Caco-2 (cell line): ENCODE results near the gene R3HDML. TPM values are rescaled to one million over a fixed set of nuclear protein-coding genes. Genes with fewer than 3 reads are reported as not detected.

Experiments used
- BruUV-seq: library from RNA; stranded (reverse); fragments of 400-500 nt; replicated peaks from 2 replicates; lab custom pipeline; 2021; lab: Mats Ljungman, UMichigan
- CTCF ChIA-PET: fragments of 300-600 bp; sonication (Branson Sonifier 250); formaldehyde crosslinking; loops from one replicate; lab custom pipeline; 2022; ENCODE audit warnings: antibody characterized with exemption; lab: Charles Lee
- POLR2A ChIA-PET: fragments of 300-600 bp; sonication (Branson Sonifier 250); formaldehyde crosslinking; loops from one replicate; lab custom pipeline; 2022; ENCODE audit warnings: antibody characterized with exemption; lab: Charles Lee
- DNase-seq, 2 experiments: peaks; one replicate each; pipeline versions ENCODE4 v3.0.0 to v3.0.0-alpha.2; 2020 to 2022
- H3K27me3 ChIP-seq: replicated peaks from 2 replicates; pipeline ENCODE4 v1.6.0; 2011; ENCODE audit warnings: low read length; ENCODE audit not compliant: control insufficient read depth, insufficient read depth
- H3K36me3 ChIP-seq: 2 replicates; pipeline ENCODE4 v1.5.1; 2011; ENCODE audit warnings: low read length; ENCODE audit not compliant: control insufficient read depth, insufficient read depth
- H3K4me1 ChIP-seq: fragments of 250-450 bp; sonication (Bioruptor Pico); 2 replicates; pipeline ENCODE4 v1.5.1; 2020; ENCODE audit warnings: mild to moderate bottlenecking
- H3K4me3 ChIP-seq: 2 replicates; pipeline ENCODE4 v1.5.1; 2011; ENCODE audit warnings: low read depth, mild to moderate bottlenecking, control low read depth, low read length
- H3K9me3 ChIP-seq: fragments of 250-450 bp; sonication (Bioruptor Pico); 2 replicates; pipeline ENCODE4 v1.5.1; 2020; ENCODE audit warnings: mild to moderate bottlenecking, moderate library complexity
- H3K27ac Mint-ChIP-seq: one replicate; pipeline ENCODE4 v1.8.0; 2022; ENCODE audit warnings: mixed read lengths; ENCODE audit not compliant: unreplicated experiment
- H3K27me3 Mint-ChIP-seq: one replicate; pipeline ENCODE4 v1.8.0; 2022; ENCODE audit warnings: mixed read lengths; ENCODE audit not compliant: insufficient read depth, unreplicated experiment
- H3K36me3 Mint-ChIP-seq: one replicate; pipeline ENCODE4 v1.8.0; 2022; ENCODE audit warnings: mild to moderate bottlenecking, mixed read lengths; ENCODE audit not compliant: insufficient read depth, unreplicated experiment
- H3K4me1 Mint-ChIP-seq: one replicate; pipeline ENCODE4 v1.8.0; 2022; ENCODE audit warnings: low read depth, mixed read lengths; ENCODE audit not compliant: unreplicated experiment
- H3K4me3 Mint-ChIP-seq: one replicate; pipeline ENCODE4 v1.8.0; 2022; ENCODE audit warnings: mild to moderate bottlenecking, moderate library complexity, mixed read lengths; ENCODE audit not compliant: unreplicated experiment
- H3K9me3 Mint-ChIP-seq: one replicate; pipeline ENCODE4 v1.8.0; 2022; ENCODE audit warnings: mixed read lengths; ENCODE audit not compliant: unreplicated experiment
- CTCF ChIP-seq, 2 experiments: fragments of 200-600 bp in 1 of 2; IDR thresholded peaks; 1 replicate in 1 of 2; 2 replicates in 1 of 2; pipeline versions ENCODE4 v1.5.1 to v1.8.0; 2011 to 2022; ENCODE audit warnings: antibody characterized with exemption in 1 of 2, control low read depth in 1 of 2, inconsistent platforms in 1 of 2, low read depth in 1 of 2, low read length in 1 of 2, mild to moderate bottlenecking in 1 of 2, moderate library complexity in 1 of 2; ENCODE audit not compliant: insufficient read depth in 1 of 2, severe bottlenecking in 1 of 2, unreplicated experiment in 1 of 2
- intact Hi-C: fragments of 100-400 bp; cut with micrococcal nuclease; formaldehyde crosslinking; loops from one replicate; pipeline ENCODE4 v1.10.0; 2022; ENCODE audit not compliant: unreplicated experiment
- total RNA-seq: library from RNA; stranded (reverse); gene quantifications from 2 replicates; pipeline ENCODE4 v1.2.3, GENCODE V29; 2022

Gene R3HDML
- total RNA-seq, 1 experiment from 2014 or later: not detected

- no peaks in the 10 kb centered on the region for H3K9me3 ChIP-seq
- H3K27ac Mint-ChIP-seq: no peak overlapping the region
- TF ChIP-seq CTCF (IDR thresholded peaks at IDR 0.05; ENCODE audit: insufficient read depth in 1 of 2, low read depth in 1 of 2, low read length in 1 of 2, severe bottlenecking in 1 of 2, unreplicated experiment in 1 of 2): no peak
- peaks cover 32% of the 10 kb centered on the region for H3K4me1 Mint-ChIP-seq
- H3K4me3 ChIP-seq: no peak overlapping the region
- ChIA-PET CTCF (no interaction called here), POLR2A (no interaction called here)
- BruUV-seq: TSS peak; percentile 8
- no peaks in the 10 kb centered on the region; the same call in 1 of the 2 replicates for H3K36me3 ChIP-seq
- no peaks in the 10 kb centered on the region for H3K9me3 Mint-ChIP-seq
- intact Hi-C loops: no loop called here
- peaks cover 21% of the 10 kb centered on the region for H3K36me3 Mint-ChIP-seq
- no peaks in the 10 kb centered on the region for H3K27me3 ChIP-seq
- no peak overlapping the region for H3K4me3 Mint-ChIP-seq
- H3K27me3 Mint-ChIP-seq: no peaks in the 10 kb centered on the region
- H3K4me1 ChIP-seq: peaks cover 52% of the 10 kb centered on the region
- DNase-seq: no peak
These were observed 12.5 kb downstream of the R3HDML start for GRCh38 chr20:44349349-44349748.

- POLR2A ChIA-PET: no interaction called here
- no peak for TF ChIP-seq CTCF (IDR thresholded peaks at IDR 0.05; ENCODE audit: insufficient read depth in 1 of 2, low read depth in 1 of 2, low read length in 1 of 2, severe bottlenecking in 1 of 2, unreplicated experiment in 1 of 2)
- Mint-ChIP-seq H3K9me3 (no peaks in the 10 kb centered on the region), H3K36me3 (peaks cover 29% of the 10 kb centered on the region), H3K27me3 (no peaks in the 10 kb centered on the region), H3K4me3 (no peak overlapping the region), H3K27ac (no peak overlapping the region), H3K4me1 (peaks cover 40% of the 10 kb centered on the region)
- Histone ChIP-seq H3K4me1 (peaks cover 60% of the 10 kb centered on the region), H3K27me3 (no peaks in the 10 kb centered on the region), H3K4me3 (no peak overlapping the region), H3K36me3 (no peaks in the 10 kb centered on the region; the same call in 1 of the 2 replicates), H3K9me3 (no peaks in the 10 kb centered on the region)
- intact Hi-C loops: no loop called here
- DNase-seq: no peak
- CTCF ChIA-PET: interaction anchor here (1.6 kb wide), 1 partner anchor 34 kb away, joined by 13 read pairs; no protein-coding TSS in a partner anchor
- BruUV-seq: no TSS peak
These were observed 13.7 kb downstream of the R3HDML start for GRCh38 chr20:44350567-44350966.

- intact Hi-C loops: loop anchor here (1.0 to 2.0 kb wide), 5 partner anchors 15 to 168 kb away; partner anchors contain the start of gene SERINC3
- H3K27me3 ChIP-seq: no peaks in the 10 kb centered on the region
- TF ChIP-seq CTCF (IDR thresholded peaks at IDR 0.05; ENCODE audit: insufficient read depth in 1 of 2, low read depth in 1 of 2, low read length in 1 of 2, severe bottlenecking in 1 of 2, unreplicated experiment in 1 of 2): no peak
- peaks cover 54% of the 10 kb centered on the region for H3K4me1 ChIP-seq
- BruUV-seq: no TSS peak
- peak overlapping the region; percentile 77 for H3K4me3 ChIP-seq
- no peaks in the 10 kb centered on the region for H3K9me3 ChIP-seq
- Mint-ChIP-seq H3K4me3 (peak overlapping the region; percentile 93), H3K27ac (peak overlapping the region; percentile 98), H3K36me3 (peaks cover 37% of the 10 kb centered on the region), H3K4me1 (peaks cover 35% of the 10 kb centered on the region), H3K27me3 (no peaks in the 10 kb centered on the region), H3K9me3 (no peaks in the 10 kb centered on the region)
- POLR2A ChIA-PET: interaction anchor here (0.6 to 1.3 kb wide), 9 partner anchors 14 to 131 kb away, joined by 3 to 7 read pairs (median 5); partner anchors contain the start of gene FITM2
- DNase-seq: no peak
- H3K36me3 ChIP-seq: peaks cover 2% of the 10 kb centered on the region; the same call in 1 of the 2 replicates
- CTCF ChIA-PET: interaction anchor here (0.5 to 2.2 kb wide), 11 partner anchors 14 to 1951 kb away, joined by 3 to 16 read pairs (median 3); partner anchors contain the start of gene FITM2
These were observed 18.2 kb downstream of the R3HDML start for GRCh38 chr20:44354979-44355497.
